ENCODE results near the gene CEACAM18. TPM values are rescaled to one million over a fixed set of nuclear protein-coding genes. Genes with fewer than 3 reads are reported as not detected.

CEACAM18 gene
- polyA plus RNA-seq, 1 of the 3 experiments (the other 2 are of a cell fraction), result not detected

- 7% methylated on average over 3 of the region's 7 CpGs for WGBS (ENCODE audit: low lambda C conversion rate)
- no peaks in the 10 kb centered on the region for H3K9me2 ChIP-seq
- H3K4me3 ChIP-seq (ENCODE audit: low read depth in 2 of 2, low read length in 1 of 2), result no peak overlapping the region
- TF ChIP-seq FOSL2 (IDR thresholded peaks at IDR 0.05; ENCODE audit: borderline replicate concordance, low read depth) (no peak), POLR2AphosphoS5 (IDR thresholded peaks at IDR 0.05; ENCODE audit: low read depth, low read length) (no peak), RAD21 (IDR thresholded peaks at IDR 0.05; ENCODE audit: low read length) (no peak), SIN3A (IDR thresholded peaks at IDR 0.05; ENCODE audit: borderline replicate concordance, low read depth, low read length) (no peak), NFIC (IDR thresholded peaks at IDR 0.05; ENCODE audit: borderline replicate concordance) (no peak), GABPA (IDR thresholded peaks at IDR 0.05; ENCODE audit: low read depth) (no peak), MAX (IDR thresholded peaks at IDR 0.05; ENCODE audit: low read depth) (no peak), USF2 (IDR thresholded peaks at IDR 0.05; ENCODE audit: borderline replicate concordance, low read depth, low read length) (no peak), REST (IDR thresholded peaks at IDR 0.05; ENCODE audit: low read depth, low read length) (no peak)
- POLR2A ChIA-PET, result no interaction called here
- no peaks in the 10 kb centered on the region for H3K79me2 ChIP-seq (ENCODE audit: insufficient read depth)
- H4K20me1 ChIP-seq (ENCODE audit: insufficient read depth), result no peaks in the 10 kb centered on the region
- no peaks in the 10 kb centered on the region for H3K4me1 ChIP-seq (ENCODE audit: control insufficient read depth in 1 of 2, insufficient read depth in 2 of 2, low read depth in 1 of 2, low read length in 1 of 2)
- H3K27me3 ChIP-seq (ENCODE audit: insufficient read depth), result peaks cover 6% of the 10 kb centered on the region; the same call in 1 of the 2 replicates
- H3K9ac ChIP-seq, result no peak overlapping the region
- no peaks in the 10 kb centered on the region for H3K9me3 ChIP-seq
- DNase-seq, result no peak
- H3K36me3 ChIP-seq (replicated peaks in 1 of 2; ENCODE audit: control insufficient read depth in 1 of 2, insufficient read depth in 2 of 2, low read length in 1 of 2), result no peaks in the 10 kb centered on the region
- CTCF ChIA-PET, result interaction anchor here (1.2 kb wide), 1 partner anchor 25 kb away, joined by 3 read pairs; no protein-coding TSS in a partner anchor
- no peak overlapping the region for H3K27ac ChIP-seq (ENCODE audit: low read depth in 2 of 2, low read length in 1 of 2)
- H2AFZ ChIP-seq (ENCODE audit: low read depth), result no peak overlapping the region
- H3K4me2 ChIP-seq, result no peak overlapping the region
- H3F3A ChIP-seq (replicated peaks; ENCODE audit: insufficient read depth), result no peaks in the 10 kb centered on the region
Measured at GRCh38 chr19:51491586-51491985, 13.2 kb downstream of the CEACAM18 start.

- POLR2A ChIA-PET, result no interaction called here
- Histone ChIP-seq H3K27me3 (ENCODE audit: insufficient read depth) (peaks cover 6% of the 10 kb centered on the region; the same call in 1 of the 2 replicates), H3K9me3 (no peaks in the 10 kb centered on the region), H3K27ac (ENCODE audit: low read depth in 2 of 2, low read length in 1 of 2) (no peak overlapping the region), H3K4me3 (ENCODE audit: low read depth in 2 of 2, low read length in 1 of 2) (no peak overlapping the region), H2AFZ (ENCODE audit: low read depth) (no peak overlapping the region), H3K9ac (no peak overlapping the region), H3K36me3 (replicated peaks in 1 of 2; ENCODE audit: control insufficient read depth in 1 of 2, insufficient read depth in 2 of 2, low read length in 1 of 2) (no peaks in the 10 kb centered on the region), H3K79me2 (ENCODE audit: insufficient read depth) (no peaks in the 10 kb centered on the region), H4K20me1 (ENCODE audit: insufficient read depth) (no peaks in the 10 kb centered on the region), H3K4me2 (no peak overlapping the region), H3F3A (replicated peaks; ENCODE audit: insufficient read depth) (no peaks in the 10 kb centered on the region), H3K4me1 (ENCODE audit: control insufficient read depth in 1 of 2, insufficient read depth in 2 of 2, low read depth in 1 of 2, low read length in 1 of 2) (no peaks in the 10 kb centered on the region), H3K9me2 (no peaks in the 10 kb centered on the region)
- TF ChIP-seq TEAD4 (IDR thresholded peaks at IDR 0.05; ENCODE audit: borderline replicate concordance, insufficient read depth), result no peak
- no peak for TF ChIP-seq NRF1 (IDR thresholded peaks at IDR 0.05; ENCODE audit: low read depth, low read length)
- TF ChIP-seq SMC3 (IDR thresholded peaks at IDR 0.05; ENCODE audit: low read depth, low read length), result no peak
- TF ChIP-seq IRF3 (IDR thresholded peaks at IDR 0.05; ENCODE audit: low read depth, low read length), result no peak
- no peak for TF ChIP-seq FOSL2 (IDR thresholded peaks at IDR 0.05; ENCODE audit: borderline replicate concordance, low read depth)
- no peak for TF ChIP-seq MXI1 (IDR thresholded peaks at IDR 0.05; ENCODE audit: low read depth, low read length)
- no peak for TF ChIP-seq USF1 (IDR thresholded peaks at IDR 0.05; ENCODE audit: borderline replicate concordance, low read depth)
- TF ChIP-seq CHD2 (IDR thresholded peaks at IDR 0.05; ENCODE audit: low read length, partially characterized antibody), result no peak
- TF ChIP-seq RCOR1 (IDR thresholded peaks at IDR 0.05; ENCODE audit: low read length), result no peak
- TF ChIP-seq EZH2phosphoT487 (IDR thresholded peaks at IDR 0.05; ENCODE audit: borderline replicate concordance, low read depth), result no peak
- TF ChIP-seq RXRA (IDR thresholded peaks at IDR 0.05; ENCODE audit: borderline replicate concordance, low read depth), result no peak
- no peak for TF ChIP-seq TCF12 (IDR thresholded peaks at IDR 0.05)
- no peak for TF ChIP-seq TAF1 (IDR thresholded peaks at IDR 0.05; ENCODE audit: borderline replicate concordance, low read depth, low read length)
- DNase-seq, result no peak
- WGBS (ENCODE audit: low lambda C conversion rate), result 0% methylated on average over 2 of the region's 2 CpGs
- CTCF ChIA-PET, result no interaction called here
Measured at GRCh38 chr19:51493776-51494175, 15.4 kb downstream of the CEACAM18 start.

Measured in SK-N-SH (cell line).